ENCODE measurements around the gene FANCC.

FANCC gene

DNA sequence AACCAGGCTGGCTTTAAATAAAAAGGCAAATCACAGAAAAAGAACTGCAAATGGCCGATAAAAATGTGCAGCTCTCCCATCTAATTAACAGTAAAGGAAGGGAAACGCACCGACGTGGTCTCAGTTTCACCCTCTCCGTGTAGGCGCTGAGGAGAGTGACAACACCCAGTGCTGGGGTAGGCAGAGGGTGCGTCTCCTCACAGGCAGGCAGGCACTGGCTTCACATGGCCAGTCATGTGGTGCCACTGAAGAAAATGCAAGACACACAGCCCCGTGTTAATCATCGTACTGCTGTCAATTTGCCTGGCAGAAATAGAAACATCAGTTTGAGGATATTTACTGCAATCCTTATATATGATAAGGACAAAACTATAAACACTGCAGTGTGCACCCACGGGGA lies 178.4 kb downstream of the FANCC start:
- peak; percentile 62 for DNase-seq

DNA sequence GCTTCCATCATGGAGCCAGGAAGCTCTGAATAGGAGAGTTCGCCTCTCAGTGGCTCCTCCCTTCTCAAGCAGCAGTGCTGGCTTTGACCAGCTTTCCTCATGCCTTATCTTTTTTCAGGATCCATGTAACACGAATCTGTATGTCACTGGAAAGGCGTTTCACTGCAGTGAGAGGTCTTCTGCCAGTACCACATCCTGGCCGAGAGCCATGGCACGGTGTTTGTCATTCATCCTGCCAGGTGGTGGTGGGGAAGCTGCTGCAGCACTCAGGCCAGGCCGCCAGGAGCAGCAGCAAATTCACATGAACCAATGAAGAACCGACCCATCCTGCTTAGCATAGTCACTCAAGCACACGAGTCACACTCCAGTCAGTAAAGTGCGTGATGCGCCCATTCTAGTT lies 179.0 kb downstream of the FANCC start:
- peak; percentile 96 for DNase-seq

DNA sequence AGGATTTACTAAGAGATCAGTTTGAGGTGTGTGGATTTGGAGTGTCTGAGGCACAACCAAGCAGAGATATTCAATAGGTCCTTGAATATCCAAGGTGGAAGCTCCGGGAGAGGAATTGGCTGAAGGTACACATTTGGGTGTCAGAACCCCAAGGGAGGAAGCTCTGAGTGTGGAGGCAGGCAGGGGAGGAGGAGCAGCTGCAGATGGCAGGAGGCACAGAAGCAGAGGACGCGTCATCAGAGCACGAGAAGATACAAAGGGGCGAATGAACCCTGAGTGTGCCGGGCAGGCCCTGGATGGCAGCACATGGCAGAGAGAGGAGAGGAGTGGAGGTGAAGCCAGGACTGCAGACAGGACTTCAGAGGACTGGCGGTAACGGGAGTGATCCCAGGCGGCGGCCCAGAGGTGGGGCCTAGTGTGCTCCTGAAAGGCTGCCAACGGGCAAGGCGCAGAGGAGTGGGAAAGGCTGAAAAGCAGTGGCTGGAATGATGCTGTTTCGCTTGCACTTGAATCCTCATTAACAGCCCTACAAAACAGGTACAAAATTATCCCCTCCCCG lies 179.8 kb downstream of the FANCC start:
- peak; percentile 90 for DNase-seq

DNA sequence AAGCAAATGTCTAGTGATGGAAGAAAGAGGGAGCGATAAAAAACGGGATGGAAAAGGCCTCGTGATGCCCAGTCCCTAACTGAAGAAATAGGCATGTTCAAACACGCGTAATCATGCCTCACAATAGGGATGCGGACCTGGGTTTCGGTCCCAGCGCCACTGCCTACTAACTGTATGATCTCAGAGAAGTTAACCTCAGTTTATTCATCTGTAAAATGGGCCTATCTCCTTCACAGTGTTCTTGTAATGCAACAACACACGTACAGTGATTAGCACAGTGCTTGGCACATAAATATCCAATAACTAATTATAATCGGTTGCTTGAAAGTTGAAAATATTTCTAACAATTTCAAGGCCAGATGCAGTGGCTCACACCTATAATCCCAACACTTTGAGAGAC lies 181.8 kb downstream of the FANCC start:
- no peak for DNase-seq

DNA sequence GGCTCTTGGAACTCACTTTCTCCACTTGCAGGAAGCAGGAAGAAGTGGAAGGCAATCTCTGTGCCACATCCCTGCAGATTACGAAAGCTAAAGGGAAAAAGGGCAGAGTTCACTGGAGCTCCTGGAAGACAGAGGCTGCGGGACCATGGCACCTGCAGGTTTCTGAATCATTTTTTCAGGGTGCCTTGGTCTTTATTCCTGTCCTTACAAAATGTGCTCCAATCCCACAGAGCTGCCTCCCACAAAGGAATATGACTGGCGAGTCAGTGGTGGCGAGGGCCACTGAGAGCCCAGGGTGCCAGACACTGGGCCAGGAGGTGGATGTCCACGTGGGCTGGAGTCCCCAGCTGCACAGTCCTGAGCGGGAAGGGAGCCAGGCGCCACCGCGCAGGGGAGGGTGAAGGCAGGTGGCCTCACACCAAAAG lies 183.0 kb downstream of the FANCC start:
- no peak for DNase-seq

DNA sequence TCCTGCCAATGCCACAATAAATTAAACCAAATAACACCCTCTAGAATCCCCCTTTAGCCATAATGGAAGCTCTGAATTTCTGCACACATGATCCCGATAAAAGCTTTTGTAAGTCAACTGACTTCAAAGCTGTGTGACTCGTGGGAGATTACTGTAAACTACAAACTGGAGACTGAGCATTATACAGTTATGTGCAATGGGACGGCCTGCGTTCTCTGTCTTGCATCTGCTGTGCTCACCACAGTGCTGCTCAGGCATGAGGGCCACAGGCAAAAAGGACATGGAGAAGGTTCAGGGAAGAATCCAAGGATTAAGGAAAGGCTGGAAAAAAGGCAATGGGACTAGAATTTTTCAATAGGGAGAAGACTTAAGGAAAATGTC lies 184.2 kb downstream of the FANCC start:
- DNase-seq: no peak

DNA sequence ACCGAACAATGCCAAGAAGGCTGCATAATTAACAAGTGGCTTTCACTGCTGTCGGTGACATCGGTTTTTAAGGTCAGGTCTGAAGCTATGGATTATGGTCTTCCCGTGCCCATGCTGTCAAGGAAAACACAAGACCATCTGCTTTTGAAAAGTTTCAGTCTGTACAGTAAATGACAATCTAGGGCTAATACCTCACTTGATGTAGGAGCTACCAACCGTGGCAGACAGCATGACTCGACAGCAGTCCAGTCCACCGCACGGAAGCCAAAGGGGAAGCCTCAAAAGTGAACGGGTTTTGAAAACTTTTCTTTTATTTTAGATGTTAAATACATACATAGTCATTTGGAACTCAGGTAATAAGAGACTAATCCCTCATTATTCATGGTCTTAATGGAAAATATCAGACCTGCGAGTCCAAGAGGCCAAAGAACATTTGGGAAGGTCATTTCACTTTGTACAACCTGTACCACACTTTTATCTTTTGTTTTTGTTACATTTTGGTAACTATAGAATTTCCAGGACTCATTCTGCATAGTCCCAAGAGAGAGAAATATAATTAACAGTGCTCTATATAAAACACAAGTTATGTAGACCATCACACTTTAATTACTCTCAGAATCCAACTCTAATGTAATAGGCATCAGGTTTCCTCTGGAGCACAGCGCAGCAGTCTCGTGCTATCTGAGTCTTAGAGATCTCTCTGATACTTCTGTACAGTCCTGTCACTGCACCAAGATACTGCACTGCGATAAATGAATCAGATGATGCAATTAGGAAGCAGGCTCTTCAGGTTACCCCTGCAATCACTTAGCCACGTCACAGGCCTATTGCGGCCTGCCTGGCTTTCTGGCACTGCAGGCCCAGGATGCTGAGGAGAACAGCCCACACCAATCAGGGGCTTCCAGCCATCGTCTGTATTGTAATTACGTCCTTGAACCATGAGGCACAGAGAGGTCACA lies 184.9 kb downstream of the FANCC start:
- no peak for DNase-seq

DNA sequence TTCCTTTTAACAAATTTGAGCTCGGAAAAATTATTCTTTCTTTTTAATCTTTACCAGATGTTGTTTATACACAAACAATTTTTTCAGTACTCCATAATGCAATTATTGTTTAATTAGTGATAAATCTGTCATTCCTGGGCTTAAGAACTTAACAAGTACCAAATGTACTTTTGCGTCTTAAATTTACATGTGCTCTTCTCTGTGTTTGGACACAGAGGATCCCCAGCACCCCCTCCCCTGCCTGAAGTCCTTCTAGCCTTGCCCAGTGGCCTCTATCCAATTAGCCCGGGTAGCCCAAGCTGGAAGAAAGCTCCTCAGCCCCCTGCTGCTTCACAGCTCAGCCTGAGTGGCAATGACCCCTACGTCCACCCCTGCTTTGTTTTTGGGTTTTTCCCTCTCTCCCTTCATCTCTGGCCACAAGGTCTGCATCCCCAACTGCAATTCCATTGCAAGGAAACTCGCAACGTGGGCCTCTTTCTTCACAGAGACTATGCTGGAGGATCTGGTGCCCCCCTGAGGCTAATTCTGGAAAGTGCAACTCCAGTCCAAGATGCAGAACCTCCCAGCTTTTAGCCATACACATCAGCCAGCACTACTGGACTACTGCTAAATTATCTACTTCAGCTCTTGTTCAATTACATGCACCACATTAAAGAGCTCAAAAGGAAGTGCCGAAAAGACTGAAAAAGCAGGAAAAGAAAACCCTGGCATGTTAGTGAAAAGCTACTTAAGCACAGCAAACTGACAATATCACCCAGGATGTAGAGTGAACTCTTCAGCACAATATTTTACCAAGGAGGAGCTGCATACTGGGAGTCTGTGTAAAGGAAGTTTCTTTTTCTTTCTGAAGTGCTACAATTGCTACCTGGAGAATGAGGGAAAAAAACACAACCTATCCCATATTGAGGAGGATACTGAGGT lies 186.2 kb downstream of the FANCC start:
- peak; percentile 58 for DNase-seq

DNA sequence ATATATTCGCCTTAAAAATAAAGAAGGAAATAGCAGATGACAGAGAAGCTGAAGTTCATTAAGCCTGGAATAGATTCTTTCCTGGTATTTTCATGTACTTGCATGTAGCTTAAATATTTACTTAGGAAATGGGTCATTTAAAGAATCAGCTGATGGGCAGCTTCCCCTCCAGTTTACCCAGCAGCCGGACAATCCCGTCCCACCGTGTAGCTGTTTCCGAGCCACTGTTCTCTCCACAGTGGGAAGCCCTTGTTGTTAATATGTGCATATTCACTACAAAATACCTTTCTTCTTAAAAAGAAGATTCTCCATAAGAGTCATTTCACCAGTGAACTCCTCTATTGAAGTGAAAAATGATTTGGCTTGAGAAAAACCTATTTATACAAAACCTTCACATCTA lies 187.0 kb downstream of the FANCC start:
- peak; percentile 39 for DNase-seq

DNA sequence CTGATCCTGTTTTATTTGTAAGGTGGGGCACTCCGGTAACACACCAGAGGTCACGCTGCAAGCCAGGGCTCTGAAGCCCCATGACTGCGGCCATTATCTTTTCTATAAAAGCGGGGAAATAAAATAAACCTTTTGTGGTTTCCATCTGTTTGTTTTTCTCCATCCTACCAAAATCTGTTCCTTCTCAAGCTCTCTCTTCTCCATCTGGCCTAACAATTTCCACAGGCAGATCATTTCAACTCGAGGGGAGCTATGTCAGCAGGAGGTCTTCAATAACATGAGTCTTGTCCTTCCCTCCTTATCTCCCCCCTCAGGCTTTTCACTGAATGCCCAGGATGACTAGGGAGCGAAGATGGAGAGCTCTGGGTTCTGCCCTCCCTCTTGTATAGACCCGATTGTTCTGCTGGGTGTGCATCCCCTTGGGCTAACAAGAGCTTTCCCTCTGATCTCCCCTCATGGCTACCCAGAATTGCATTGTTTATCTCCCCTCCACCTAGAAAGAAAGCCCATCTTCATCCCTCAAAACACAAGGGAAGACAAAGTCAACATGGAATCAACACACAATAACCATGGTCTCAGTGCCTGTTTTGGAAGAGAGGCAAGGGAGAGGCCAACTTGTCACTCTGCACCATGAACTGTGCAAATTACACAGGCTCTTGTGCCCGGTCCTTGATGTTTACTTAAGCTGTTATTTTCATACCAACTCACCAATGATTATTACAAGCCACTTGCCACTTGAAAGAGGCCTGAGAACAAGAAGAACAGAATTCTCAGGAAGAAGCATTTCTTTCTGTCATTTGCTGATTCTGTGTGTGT lies 187.8 kb downstream of the FANCC start:
- peak; percentile 62 for DNase-seq

DNA sequence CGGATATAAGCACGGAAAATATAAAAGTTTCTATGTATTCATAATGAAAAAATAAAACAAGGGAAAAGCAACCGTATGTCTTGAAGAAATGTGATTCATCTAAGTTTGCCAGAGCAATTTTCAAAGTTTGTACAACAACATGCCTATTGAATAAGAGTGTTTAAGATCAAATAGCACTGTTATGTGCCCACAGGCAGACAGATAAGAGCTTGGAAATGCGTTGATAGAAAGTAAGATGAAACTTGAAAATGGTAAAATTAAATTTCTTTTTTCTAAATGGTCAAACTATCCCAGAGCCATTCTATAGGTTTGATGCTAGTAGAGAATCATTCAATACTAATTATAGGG lies 189.4 kb downstream of the FANCC start:
- DNase-seq: no peak

DNA sequence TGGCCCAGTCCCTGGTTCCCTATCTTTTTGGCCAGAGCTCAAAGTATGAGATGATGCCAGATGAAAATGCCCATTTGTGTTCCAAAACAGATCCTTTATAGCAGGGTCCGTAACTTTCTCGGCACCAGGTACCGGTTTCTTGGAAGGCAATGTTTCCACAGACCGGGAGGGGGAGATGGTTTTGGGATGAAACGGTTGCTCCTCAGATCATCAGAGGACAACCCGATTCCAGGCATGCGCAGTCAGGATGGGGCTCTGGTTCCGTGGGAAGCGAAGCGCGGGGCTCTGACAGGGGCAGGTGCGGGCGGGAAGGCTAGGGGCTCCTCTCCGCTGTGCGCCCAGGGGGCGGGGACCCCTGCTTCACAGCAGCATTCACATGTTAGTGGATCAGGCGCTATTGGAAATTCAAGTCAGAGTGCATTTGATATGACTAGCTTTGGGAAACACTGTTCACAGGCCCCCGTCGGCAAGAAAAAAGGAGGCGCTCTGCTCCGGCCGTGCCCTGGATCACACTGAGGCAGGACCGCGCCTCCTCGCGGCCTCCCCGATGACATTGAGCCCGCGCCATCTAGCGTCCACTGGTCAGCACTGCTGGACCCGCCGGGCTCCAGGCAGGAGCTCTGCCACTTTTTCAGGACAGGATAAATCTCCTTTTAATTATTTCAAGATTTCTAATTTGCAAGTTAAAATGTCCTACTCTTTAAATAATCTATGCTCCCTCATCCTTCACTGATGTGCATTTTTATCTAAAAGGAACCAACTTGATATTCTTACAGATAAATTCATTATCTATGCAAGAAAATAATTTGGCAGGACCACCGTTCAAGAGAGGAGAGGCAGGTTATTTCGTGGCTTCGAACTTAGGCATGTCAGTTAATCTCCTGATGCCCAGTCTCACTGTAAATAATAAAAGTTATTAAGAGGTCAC lies 190.0 kb downstream of the FANCC start:
- peak; percentile 42 for DNase-seq

DNA sequence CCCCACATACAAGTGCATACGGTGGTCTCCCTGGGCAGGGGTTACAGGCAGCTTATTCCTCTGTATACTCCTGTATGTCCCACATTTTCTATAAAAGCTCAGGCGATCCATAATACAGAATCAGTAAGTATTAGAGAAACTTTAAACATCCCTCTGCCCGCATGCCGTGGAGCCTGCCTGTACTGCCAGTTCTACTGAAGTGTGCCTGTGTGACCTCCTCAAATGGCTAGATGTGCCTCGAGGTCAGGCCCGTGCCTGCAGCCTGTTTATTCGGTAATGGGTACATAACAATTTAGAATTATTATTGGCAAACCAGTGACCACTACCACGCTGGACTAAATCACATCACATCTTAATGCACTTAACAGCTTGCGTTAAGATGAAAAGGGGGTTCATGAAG lies 190.8 kb downstream of the FANCC start:
- DNase-seq: no peak

DNA sequence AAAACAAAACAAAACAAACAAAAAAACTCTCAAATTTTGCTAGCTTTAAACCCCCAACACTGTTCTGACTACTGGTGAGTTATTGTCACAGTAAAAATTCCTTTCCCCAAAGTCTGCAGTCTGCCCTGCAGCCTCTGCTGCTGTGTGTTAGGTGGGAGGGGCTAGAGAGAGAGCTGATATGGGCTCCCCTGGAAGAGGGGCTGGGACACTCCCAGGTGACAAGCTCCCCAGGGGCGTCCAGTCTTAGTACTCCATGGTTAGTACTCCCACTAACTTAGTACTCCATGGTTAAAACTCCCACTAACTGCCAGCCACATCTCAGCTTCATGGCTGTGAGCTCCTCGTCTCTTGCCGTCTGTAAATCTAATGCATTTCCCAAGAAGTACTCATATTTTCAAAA lies 191.9 kb downstream of the FANCC start:
- DNase-seq: no peak

DNA sequence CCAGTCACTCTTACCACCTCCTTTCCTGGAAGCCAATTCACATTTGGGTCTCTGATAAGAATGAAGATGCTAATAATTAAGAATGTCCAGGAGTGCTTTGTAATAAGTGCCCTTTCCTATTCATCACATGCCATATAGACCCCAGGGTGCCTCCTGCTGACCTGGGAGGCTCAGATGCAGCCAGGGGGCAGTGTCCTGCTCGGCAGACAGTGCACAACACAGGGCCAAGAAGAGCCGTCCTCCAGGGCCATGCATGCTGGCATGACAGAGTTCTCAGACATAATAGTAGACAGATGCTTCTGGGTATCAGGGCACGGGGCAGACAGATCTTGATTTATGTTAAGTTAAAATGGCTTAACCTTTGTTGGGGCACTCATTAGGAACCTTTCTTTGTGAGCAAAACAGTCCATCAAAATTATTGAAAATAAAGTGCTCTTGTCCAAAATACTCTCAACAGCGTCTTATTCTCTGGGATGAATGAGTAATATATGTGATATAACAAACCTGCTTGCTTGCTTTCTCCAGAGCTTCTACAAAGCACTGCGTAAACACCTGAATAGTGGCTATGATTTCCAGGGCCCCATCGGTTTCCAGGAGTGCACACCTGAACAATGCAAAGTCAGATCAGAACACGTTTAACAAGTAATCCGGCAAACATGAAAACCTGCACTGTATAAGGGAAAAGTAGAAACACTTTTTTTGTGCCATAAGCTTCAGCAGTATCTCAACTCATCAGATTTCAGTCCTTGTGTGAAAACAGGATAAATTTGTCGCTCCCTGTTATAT lies 192.7 kb downstream of the FANCC start:
- DNase-seq: no peak

DNA sequence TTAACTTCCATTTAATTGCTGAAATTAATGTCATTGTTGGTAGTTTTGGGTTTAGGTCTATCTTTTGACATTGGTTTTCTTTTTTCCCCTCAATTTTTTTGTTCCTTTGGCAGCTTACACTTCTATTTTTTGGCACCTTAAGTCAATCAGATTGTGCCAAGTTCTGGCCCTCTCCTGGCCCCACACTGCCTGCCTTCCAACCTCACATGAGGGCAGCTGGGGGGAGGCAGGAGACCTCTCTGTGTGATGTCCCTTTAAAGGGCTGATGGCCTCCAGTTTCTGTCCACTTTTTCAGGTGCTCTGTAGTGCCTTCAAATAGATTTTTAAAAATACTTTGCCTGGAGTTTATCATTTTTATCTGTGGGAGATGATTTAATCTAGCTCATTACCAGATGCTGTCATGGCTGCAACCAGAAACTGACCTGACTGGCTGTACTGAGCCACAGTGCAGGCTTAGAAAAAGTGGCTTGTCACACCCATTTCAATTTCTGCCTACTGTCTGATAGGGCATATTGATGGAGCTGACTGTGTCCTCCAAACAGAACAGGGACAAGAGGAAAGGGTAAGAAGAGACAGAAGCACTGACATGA lies 196.6 kb downstream of the FANCC start:
- no peak for DNase-seq

DNA sequence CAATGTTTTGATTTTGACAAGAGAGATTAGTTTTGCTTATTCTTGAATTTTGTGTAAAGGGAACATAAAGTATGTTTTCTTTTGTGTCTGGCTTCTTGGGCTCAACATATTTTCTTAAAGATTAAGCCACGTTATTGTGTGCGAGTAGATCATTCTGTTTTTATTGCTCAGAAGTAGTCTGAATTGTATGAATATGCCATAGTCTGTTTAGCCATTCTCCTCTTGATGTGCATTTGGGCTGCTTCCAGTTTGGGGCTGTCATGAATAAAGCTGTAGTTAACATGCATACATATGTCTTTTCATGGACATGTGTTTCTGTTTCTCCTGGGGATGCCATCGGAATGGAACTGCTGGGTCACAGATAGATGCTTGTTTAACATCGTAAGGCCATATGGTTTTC lies 198.9 kb downstream of the FANCC start:
- no peak for DNase-seq

DNA sequence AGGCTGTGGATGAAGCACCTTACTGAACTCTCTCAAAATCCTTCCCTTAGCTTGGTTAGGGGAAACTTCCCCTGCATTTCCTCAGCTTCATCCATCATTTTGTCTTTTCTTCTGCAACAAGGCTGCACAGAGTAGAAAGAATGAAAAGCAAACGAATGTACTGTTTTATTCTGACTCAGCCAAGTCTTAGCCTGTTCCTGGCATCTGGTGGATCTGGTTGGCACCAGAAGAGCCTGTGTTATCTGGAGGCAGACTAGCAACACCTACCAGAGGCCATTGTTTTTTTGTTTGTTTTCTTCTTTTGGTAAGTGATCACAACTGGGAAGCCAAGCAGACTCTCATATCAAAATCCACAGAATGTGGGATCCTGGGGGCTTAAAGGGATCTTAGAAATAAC lies 200.7 kb downstream of the FANCC start:
- DNase-seq: no peak

DNA sequence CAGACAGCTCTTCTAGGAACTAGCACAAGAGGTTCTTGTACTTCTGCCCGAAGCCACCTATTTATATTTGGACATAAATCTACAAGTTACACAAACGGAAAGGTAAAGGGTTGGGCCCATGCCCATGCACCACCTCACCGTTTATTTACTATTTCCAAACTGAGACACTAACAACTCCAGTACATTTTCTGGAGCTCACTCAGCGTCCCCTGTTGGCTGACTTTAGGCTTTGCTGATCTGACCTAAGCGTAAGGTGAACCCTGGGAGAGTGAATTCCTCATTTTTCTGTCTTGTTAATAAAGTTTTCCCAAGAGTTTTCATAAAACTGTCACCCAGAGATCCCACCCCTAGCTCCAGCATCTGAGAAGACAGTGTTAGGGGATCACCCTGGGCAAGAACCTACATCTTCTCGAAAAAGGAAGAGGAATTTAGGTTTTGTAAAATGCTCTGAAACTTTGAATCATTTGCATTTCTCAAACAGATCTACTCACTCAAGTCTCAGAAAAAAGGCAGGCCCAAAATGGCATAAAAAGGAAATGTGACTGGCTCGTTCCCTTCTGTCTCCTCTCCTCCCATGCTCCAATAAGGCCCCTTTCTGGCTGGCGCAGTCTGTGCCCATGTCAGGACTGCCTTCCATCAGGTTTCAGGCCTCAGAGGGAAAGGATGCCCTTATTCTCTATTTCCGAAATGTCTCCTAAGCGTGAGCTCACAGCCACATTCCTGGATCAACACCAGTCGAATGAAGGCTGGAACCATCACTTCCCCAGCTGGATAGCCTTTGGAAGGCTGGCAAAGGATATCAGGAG lies 201.3 kb downstream of the FANCC start:
- no peak for DNase-seq
